ENCODE measurements around the gene ZNF787.

Gene ZNF787

GRCh38 chr19:56140583-56141416, 19.7 kb upstream of the ZNF787 start, which contains the start of gene ZNF444:
Gene ZNF444 (plus strand): TSS chr19:56141287. CDS start chr19:56146912, 5,625 bp downstream.
- peak; percentile 100 for DNase-seq (ENCODE audit: low read depth)
- TF ChIP-seq, protein P1, sequence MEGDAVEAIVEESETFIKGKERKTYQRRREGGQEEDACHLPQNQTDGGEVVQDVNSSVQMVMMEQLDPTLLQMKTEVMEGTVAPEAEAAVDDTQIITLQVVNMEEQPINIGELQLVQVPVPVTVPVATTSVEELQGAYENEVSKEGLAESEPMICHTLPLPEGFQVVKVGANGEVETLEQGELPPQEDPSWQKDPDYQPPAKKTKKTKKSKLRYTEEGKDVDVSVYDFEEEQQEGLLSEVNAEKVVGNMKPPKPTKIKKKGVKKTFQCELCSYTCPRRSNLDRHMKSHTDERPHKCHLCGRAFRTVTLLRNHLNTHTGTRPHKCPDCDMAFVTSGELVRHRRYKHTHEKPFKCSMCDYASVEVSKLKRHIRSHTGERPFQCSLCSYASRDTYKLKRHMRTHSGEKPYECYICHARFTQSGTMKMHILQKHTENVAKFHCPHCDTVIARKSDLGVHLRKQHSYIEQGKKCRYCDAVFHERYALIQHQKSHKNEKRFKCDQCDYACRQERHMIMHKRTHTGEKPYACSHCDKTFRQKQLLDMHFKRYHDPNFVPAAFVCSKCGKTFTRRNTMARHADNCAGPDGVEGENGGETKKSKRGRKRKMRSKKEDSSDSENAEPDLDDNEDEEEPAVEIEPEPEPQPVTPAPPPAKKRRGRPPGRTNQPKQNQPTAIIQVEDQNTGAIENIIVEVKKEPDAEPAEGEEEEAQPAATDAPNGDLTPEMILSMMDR (conservative IDR thresholded peaks at IDR 0.05; ENCODE audit: low read length) = no peak
- peak within 1 kb of the TSS; percentile 73 for H3K4me3 ChIP-seq (ENCODE audit: low read length)

DNA sequence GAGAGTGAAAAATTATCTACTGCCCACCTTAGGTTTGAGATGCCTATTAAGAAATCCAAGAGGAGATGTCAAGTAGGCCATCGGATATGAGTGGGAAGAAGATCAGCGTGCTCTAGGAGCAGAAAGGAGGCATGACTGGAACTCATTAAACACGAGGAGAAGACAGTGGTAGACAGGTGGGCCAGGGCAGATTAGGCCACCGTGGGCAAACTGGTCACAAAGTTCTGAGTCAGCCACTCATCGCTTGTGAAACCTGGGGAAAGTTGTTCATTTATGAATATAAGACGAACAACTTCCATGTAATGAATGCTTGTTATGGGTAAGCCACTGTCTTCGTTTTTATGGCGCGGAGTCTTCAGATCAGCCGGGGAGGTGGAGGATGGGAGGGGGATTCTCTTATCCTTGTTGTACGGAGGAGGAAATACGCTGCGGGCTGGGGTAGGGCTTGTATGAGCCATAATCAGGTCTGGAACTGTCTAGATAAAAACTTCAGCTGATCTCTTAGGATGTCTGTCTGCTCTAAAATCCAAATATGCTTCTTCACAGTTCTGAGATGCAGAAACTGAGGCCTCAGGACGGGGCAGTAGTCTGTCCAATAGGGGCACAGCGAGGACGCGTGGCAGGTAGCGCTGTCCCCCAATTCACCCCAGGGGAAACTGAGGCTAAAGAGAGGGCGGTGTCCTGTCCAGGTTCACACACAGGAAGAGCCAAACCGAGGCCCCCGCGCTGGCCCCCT, 18.9 kb upstream of the ZNF787 start:
- TF ChIP-seq, protein P1 (conservative IDR thresholded peaks at IDR 0.05; ENCODE audit: low read length) = no peak; the same call in 1 of the 2 replicates
- DNase-seq (ENCODE audit: low read depth) = no peak
- H3K4me3 ChIP-seq (ENCODE audit: low read length) = peak overlapping the region; percentile 73

DNA sequence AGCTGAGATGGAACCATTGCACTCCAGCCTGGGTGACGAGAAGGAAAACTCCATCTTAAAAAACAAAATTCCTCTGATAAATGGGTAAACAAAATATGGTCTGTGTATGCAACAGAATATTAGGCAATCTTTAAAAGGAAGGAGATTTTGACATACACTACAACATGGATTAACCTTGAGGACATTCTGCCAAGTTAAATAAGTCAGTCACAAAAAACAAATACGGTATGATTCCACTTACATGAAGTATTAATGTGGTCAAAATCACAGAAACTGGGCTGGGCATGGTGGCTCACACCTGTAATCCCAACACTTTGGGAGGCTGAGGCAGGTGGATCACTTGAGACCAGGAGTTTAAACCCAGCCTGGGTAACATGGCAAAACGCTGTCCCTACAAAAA, 17.0 kb upstream of the ZNF787 start:
- no peak for DNase-seq (ENCODE audit: low read depth)
- H3K4me3 ChIP-seq (ENCODE audit: low read length) = no peak overlapping the region
- TF ChIP-seq, protein P1 (conservative IDR thresholded peaks at IDR 0.05; ENCODE audit: low read length) = no peak

DNA sequence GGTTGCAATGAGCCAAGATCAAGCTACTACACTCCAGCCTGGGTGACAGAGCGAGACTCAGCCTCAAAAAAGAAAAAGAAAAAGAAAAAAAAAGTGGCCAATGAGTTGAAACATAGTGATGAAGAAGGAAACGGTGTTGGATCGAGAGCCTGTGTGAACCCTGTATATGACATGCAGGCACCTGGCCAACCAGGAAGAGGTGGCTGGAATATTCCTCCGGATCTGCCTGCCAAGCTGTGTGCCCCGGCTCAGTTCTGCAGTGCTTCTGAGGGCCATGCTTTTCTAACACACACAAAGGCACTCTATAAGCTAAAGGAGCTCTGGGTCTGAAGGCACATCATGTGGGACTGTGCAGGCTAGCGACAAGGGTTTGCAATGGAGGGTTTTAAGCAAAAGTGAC, 16.3 kb upstream of the ZNF787 start:
- DNase-seq (ENCODE audit: low read depth) = no peak
- H3K4me3 ChIP-seq (ENCODE audit: low read length) = no peak overlapping the region
- TF ChIP-seq, protein P1 (conservative IDR thresholded peaks at IDR 0.05; ENCODE audit: low read length) = no peak

DNA sequence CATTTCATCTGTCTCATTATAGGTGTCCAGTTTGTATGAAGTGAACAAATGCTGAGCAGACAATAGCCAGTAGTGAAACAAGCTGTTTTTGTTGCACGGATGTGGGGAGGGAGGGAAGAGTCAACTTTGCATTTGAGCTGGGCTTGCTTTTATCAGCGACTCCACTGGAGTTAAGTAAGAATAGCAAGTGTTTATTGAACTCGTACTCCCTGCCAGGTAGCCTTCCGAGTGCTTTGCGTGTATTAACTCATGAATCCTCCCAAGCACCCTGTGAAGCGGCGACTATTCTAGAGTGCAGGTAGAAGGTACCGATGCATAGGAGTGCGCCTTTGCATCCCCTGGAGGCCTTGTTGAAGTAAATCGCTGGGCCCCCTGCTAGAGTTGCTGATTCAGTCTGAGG, 15.3 kb upstream of the ZNF787 start:
- no peak for DNase-seq (ENCODE audit: low read depth)
- TF ChIP-seq, protein P1 (conservative IDR thresholded peaks at IDR 0.05; ENCODE audit: low read length) = no peak
- no peak overlapping the region for H3K4me3 ChIP-seq (ENCODE audit: low read length)

DNA sequence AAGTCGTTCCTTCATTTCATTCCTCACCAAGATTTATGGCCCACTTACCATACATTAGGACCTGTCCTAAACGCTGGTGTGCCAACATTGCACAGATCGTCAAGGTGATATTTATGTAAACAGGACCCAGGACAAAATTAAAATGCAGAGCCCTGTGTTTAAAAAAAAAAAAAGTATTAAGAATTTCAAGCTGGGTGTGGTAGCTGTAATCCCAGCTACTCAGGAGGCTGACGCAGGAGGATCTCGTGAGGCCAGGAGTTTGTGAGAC, 13.5 kb upstream of the ZNF787 start:
- H3K4me3 ChIP-seq (ENCODE audit: low read length) = no peak overlapping the region
- TF ChIP-seq, protein P1 (conservative IDR thresholded peaks at IDR 0.05; ENCODE audit: low read length) = no peak
- no peak for DNase-seq (ENCODE audit: low read depth)

Measured in AG10803 (cell line).